Activated T-cell treated with anti-CD3 and anti-CD28 coated beads, Interleukin-2, amount 50 U/mL, for 4 hours (primary cell): Measurements from ENCODE around the gene BEND5. TPM values are rescaled to one million over a fixed set of nuclear protein-coding genes. Genes with fewer than 3 reads are reported as not detected.

Source experiments
- ATAC-seq, 2 donors: fragments of 200-7000 bp; cut with Tn5 transposase; one replicate each; pipeline ENCODE4 v1.10.0; 2021
- DNase-seq: peaks from one replicate; pipeline ENCODE4 v3.0.0-alpha.2; 2020
- H3K27me3 Mint-ChIP-seq: one replicate; pipeline ENCODE4 v1.8.0; 2021; ENCODE audit warnings: low read depth, mixed read lengths
- H3K36me3 Mint-ChIP-seq: one replicate; pipeline ENCODE4 v1.8.0; 2022; ENCODE audit warnings: mixed read lengths; ENCODE audit not compliant: insufficient read depth
- H3K4me1 Mint-ChIP-seq: one replicate; pipeline ENCODE4 v1.8.0; 2021; ENCODE audit warnings: low read depth, mixed read lengths
- H3K4me3 Mint-ChIP-seq: one replicate; pipeline ENCODE4 v1.8.0; 2021; ENCODE audit warnings: mild to moderate bottlenecking, moderate library complexity, mixed read lengths
- H3K9me3 Mint-ChIP-seq: one replicate; pipeline ENCODE4 v1.8.0; 2021; ENCODE audit warnings: mixed read lengths
- total RNA-seq, 3 donors: library from RNA; stranded (reverse); gene quantifications; one replicate each; pipeline ENCODE4 v1.2.1, GENCODE V29; 2021

Gene BEND5, protein sequence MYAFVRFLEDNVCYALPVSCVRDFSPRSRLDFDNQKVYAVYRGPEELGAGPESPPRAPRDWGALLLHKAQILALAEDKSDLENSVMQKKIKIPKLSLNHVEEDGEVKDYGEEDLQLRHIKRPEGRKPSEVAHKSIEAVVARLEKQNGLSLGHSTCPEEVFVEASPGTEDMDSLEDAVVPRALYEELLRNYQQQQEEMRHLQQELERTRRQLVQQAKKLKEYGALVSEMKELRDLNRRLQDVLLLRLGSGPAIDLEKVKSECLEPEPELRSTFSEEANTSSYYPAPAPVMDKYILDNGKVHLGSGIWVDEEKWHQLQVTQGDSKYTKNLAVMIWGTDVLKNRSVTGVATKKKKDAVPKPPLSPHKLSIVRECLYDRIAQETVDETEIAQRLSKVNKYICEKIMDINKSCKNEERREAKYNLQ
- 1 to 10 TPM in 1 of 3 donors, under 1 TPM in 2; 0.46 to 1.4 (median 0.95) TPM for total RNA-seq

GRCh38 chr1:48776393-48777218 lies at the start of gene BEND5:
TSS of gene BEND5 (minus strand) at chr1:48776891. CDS start at chr1:48776831, 60 bp downstream.
- no peaks in the 10 kb centered on the region for H3K9me3 Mint-ChIP-seq
- H3K36me3 Mint-ChIP-seq: peaks cover 1% of the 10 kb centered on the region
- ATAC-seq (peak; percentile 74 to 77), DNase-seq (peak; percentile 38)
- peak within 1 kb of the TSS; percentile 86 for H3K4me3 Mint-ChIP-seq
- H3K27me3 Mint-ChIP-seq: peaks cover 13% of the 10 kb centered on the region
- H3K4me1 Mint-ChIP-seq: peaks cover 32% of the 10 kb centered on the region

- H3K36me3 Mint-ChIP-seq: no peaks in the 10 kb centered on the region
- no peak overlapping the region for H3K4me3 Mint-ChIP-seq
- ATAC-seq (no peak), DNase-seq (no peak)
- peaks cover 5% of the 10 kb centered on the region for H3K27me3 Mint-ChIP-seq
- H3K9me3 Mint-ChIP-seq: no peaks in the 10 kb centered on the region
- H3K4me1 Mint-ChIP-seq: no peaks in the 10 kb centered on the region
These were observed 46.5 kb upstream of the BEND5 start for GRCh38 chr1:48823168-48823567.

DNA sequence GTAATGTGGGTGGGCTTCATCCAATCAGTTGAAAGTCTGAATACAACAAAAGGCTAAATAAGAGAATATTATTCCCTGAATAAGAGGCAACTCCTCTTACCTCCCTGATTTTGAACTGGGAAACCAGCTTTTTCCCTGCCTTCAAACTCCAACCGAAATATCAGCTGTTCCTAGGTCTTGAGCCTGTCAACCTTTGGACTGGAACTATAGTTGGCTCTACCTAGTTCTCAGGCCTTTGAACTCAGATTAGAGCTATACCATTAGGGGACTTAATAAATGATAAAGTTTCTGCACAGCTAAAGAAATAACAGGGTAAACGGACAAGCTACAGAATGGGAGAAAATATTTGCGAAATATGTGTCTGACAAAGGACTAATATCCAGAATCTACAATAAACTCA lies 43.8 kb upstream of the BEND5 start:
- peaks cover 5% of the 10 kb centered on the region for H3K27me3 Mint-ChIP-seq

DNA sequence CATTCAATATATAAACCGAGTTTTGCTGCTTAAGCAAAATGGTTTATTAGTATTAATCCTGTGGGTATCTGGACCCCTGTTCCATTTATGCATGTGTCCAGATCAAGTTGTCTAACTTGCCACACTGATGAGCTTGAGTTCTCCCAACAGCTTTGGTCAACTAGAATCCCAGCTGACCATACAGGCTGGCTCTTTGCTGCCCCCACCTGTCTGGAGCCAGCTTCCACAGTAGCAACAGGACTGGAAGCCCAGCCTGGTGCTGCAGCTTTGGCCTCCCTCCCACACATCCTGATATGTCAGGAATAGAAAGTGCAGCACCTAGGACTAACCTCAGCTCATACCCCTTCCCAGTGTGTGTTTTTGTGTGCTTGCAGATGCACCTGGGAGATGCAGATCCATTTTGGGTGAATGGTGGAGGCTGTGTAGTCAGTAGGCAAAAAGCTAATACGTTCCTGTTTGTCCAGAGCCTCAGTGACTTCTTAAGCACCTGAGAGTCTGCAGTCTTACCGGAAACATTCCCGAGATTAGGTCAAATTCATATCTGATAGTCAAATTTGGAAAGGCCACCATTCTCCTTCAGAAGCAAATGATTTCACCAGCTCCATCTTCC lies 40.9 kb upstream of the BEND5 start:
- ATAC-seq (no peak), DNase-seq (no peak)
- Mint-ChIP-seq H3K4me3 (no peak overlapping the region), H3K4me1 (no peaks in the 10 kb centered on the region), H3K9me3 (no peaks in the 10 kb centered on the region), H3K27me3 (peaks cover 5% of the 10 kb centered on the region), H3K36me3 (no peaks in the 10 kb centered on the region)

More for the DNA sequence above, 43.8 kb upstream of the BEND5 start:
- Mint-ChIP-seq H3K36me3 (no peaks in the 10 kb centered on the region), H3K4me3 (no peak overlapping the region), H3K9me3 (no peaks in the 10 kb centered on the region), H3K4me1 (no peaks in the 10 kb centered on the region)
- DNase-seq (no peak), ATAC-seq (no peak)

DNA sequence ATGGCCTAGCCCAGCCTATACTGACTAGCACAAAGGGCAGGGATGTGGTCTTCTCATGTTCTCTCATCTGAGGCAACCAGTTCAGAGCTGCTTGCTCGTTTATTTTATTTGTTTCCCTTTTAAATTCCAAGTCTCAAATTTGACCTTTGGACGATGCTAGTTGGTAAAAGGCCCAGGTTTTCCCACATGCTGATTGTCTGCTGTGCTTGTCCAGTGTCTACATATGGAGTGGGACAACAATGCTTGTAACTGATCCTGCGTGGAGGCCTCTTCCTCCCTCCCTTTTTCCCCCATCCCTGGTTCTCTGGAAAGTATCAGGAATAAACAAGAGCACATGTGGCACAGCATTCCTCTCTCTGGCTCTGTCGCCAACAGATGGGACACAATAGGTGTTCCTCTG lies 34.0 kb upstream of the BEND5 start:
- no peak for DNase-seq
- Mint-ChIP-seq H3K9me3 (no peaks in the 10 kb centered on the region), H3K4me1 (no peaks in the 10 kb centered on the region), H3K4me3 (no peak overlapping the region), H3K36me3 (no peaks in the 10 kb centered on the region), H3K27me3 (no peaks in the 10 kb centered on the region)
- ATAC-seq: no peak

DNA sequence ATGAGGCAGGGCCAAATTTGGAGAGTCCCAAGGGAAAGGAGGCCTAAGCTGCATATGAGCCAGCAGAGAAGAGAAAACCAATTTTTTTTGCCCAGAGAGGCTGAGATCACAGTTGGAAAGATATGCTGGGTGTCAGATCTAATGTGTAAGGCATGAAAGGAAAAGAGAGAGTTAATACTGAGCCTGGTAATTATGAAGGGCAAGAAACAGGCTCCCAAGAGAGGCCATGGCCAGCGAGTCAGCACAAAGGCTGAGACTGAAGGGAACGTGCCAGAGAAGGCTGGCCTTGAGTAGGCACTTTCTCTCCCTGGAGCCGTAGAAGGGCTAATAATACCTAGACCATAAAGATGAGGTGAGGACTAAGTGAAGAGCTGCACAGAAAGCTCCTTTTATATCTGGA lies 31.8 kb upstream of the BEND5 start:
- no peaks in the 10 kb centered on the region for H3K36me3 Mint-ChIP-seq

GRCh38 chr1:48807554-48808260 lies 31.0 kb upstream of the BEND5 start:
- DNase-seq (no peak), ATAC-seq (no peak)
- H3K4me3 Mint-ChIP-seq: no peak overlapping the region
- no peaks in the 10 kb centered on the region for H3K4me1 Mint-ChIP-seq
- no peaks in the 10 kb centered on the region for H3K9me3 Mint-ChIP-seq
- H3K36me3 Mint-ChIP-seq: no peaks in the 10 kb centered on the region
- no peaks in the 10 kb centered on the region for H3K27me3 Mint-ChIP-seq

More for the DNA sequence above, 31.8 kb upstream of the BEND5 start:
- H3K27me3 Mint-ChIP-seq: no peaks in the 10 kb centered on the region
- ATAC-seq (no peak), DNase-seq (no peak)
- H3K4me1 Mint-ChIP-seq: no peaks in the 10 kb centered on the region
- H3K9me3 Mint-ChIP-seq: no peaks in the 10 kb centered on the region
- H3K4me3 Mint-ChIP-seq: no peak overlapping the region

DNA sequence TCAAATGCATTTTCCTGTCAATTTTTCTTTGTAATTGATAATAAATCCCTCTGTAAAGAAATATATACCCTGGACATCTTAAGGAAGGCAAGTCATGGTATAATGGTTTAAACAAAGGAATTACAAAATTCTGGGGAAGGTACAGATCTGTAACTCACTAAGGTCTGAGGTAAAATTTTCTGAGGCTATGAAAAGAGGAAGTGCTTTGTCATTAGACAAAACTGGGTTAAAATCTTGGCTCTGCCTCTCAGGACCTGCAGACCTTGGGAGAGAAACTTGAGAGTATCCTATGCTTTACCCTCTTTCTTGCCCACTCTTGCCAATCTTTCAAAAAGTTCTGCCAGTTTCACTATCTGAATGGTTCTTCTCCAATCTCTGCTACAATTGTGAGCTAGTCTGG lies 26.8 kb upstream of the BEND5 start:
- H3K36me3 Mint-ChIP-seq: no peaks in the 10 kb centered on the region
- H3K9me3 Mint-ChIP-seq: no peaks in the 10 kb centered on the region
- no peaks in the 10 kb centered on the region for H3K4me1 Mint-ChIP-seq
- no peak for ATAC-seq
- no peak for DNase-seq
- no peak overlapping the region for H3K4me3 Mint-ChIP-seq
- H3K27me3 Mint-ChIP-seq: peaks cover 6% of the 10 kb centered on the region

DNA sequence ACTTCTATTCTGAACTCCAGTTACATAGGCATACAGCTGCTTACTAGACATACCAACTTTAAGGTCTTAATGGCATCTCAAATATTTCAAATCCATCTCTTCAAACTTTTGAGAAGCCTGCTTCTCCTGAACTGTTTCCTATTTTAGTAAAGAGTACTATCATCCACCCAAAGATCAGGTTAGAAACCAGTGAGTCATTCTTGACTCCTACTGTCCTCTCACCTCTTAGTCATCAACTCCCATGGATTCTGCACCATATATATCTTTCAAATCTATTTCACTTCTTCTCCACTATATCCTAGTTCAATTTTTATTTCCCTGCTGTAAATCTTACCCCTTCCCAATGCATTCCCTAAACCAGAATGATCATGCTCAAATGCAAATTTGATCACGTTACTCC lies 18.1 kb upstream of the BEND5 start:
- no peak overlapping the region for H3K4me3 Mint-ChIP-seq
- peaks cover 2% of the 10 kb centered on the region for H3K27me3 Mint-ChIP-seq
- ATAC-seq (peak in 1 of 2 donors; percentile 53), DNase-seq (no peak)
- peaks cover 2% of the 10 kb centered on the region for H3K4me1 Mint-ChIP-seq
- no peaks in the 10 kb centered on the region for H3K36me3 Mint-ChIP-seq
- no peaks in the 10 kb centered on the region for H3K9me3 Mint-ChIP-seq

DNA sequence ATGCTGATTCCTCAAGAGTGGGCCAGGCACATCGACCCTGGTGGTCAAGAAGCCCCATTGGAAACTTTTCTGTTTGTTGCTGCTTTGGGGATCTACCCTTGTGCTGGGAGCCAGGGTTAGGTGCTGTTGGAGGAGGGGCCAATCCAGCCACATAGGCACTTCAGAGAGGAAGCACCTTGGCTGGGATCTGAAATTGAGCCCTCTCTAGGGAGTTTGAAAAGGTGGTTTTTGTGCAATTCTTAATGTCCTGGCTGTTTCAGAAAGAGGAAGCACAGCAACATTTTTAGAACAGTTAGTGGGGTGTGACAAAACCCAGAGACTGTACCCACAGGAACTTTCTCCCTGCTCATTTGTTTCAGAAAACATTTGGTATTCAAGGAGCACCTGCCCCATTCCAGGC lies 17.2 kb upstream of the BEND5 start:
- H3K36me3 Mint-ChIP-seq: no peaks in the 10 kb centered on the region
- H3K9me3 Mint-ChIP-seq: no peaks in the 10 kb centered on the region
- no peak overlapping the region for H3K4me3 Mint-ChIP-seq
- DNase-seq: no peak
- H3K27me3 Mint-ChIP-seq: peaks cover 2% of the 10 kb centered on the region
- H3K4me1 Mint-ChIP-seq: peaks cover 2% of the 10 kb centered on the region
- ATAC-seq: no peak

GRCh38 chr1:48792961-48793360 lies 16.3 kb upstream of the BEND5 start:
- H3K4me3 Mint-ChIP-seq: no peak overlapping the region
- peaks cover 2% of the 10 kb centered on the region for H3K4me1 Mint-ChIP-seq
- no peaks in the 10 kb centered on the region for H3K9me3 Mint-ChIP-seq
- peaks cover 2% of the 10 kb centered on the region for H3K27me3 Mint-ChIP-seq
- ATAC-seq (no peak), DNase-seq (no peak)
- H3K36me3 Mint-ChIP-seq: no peaks in the 10 kb centered on the region

- Mint-ChIP-seq H3K4me1 (no peaks in the 10 kb centered on the region), H3K9me3 (no peaks in the 10 kb centered on the region), H3K4me3 (no peak overlapping the region), H3K27me3 (peaks cover 6% of the 10 kb centered on the region), H3K36me3 (no peaks in the 10 kb centered on the region)
- DNase-seq: no peak
- ATAC-seq: peak in 1 of 2 donors; percentile 53
These were observed 13.7 kb upstream of the BEND5 start for GRCh38 chr1:48790397-48790796.

- Mint-ChIP-seq H3K36me3 (no peaks in the 10 kb centered on the region), H3K4me3 (no peak overlapping the region), H3K4me1 (no peaks in the 10 kb centered on the region), H3K27me3 (peaks cover 8% of the 10 kb centered on the region), H3K9me3 (no peaks in the 10 kb centered on the region)
- ATAC-seq (no peak), DNase-seq (no peak)
These were observed 13.2 kb upstream of the BEND5 start for GRCh38 chr1:48789903-48790302.

GRCh38 chr1:48785869-48786268 lies 9.2 kb upstream of the BEND5 start:
- Mint-ChIP-seq H3K36me3 (no peaks in the 10 kb centered on the region), H3K27me3 (peaks cover 5% of the 10 kb centered on the region), H3K9me3 (no peaks in the 10 kb centered on the region), H3K4me1 (no peaks in the 10 kb centered on the region), H3K4me3 (no peak overlapping the region)
- DNase-seq (no peak), ATAC-seq (no peak)
